GM19463 (cell line): ENCODE data around the gene FRY.
"Not testable (repeated sequence)": the region's sequence is repeated elsewhere in the genome, so short reads cannot be mapped to it uniquely, and the experiment has no call there.

Experiments
- ATAC-seq: cut with Tn5 transposase; IDR thresholded peaks from one replicate; pipeline ENCODE4 v1.9.1; 2021; ENCODE audit warnings: mild to moderate bottlenecking, moderate library complexity; ENCODE audit not compliant: unreplicated experiment

The FRY gene

DNA sequence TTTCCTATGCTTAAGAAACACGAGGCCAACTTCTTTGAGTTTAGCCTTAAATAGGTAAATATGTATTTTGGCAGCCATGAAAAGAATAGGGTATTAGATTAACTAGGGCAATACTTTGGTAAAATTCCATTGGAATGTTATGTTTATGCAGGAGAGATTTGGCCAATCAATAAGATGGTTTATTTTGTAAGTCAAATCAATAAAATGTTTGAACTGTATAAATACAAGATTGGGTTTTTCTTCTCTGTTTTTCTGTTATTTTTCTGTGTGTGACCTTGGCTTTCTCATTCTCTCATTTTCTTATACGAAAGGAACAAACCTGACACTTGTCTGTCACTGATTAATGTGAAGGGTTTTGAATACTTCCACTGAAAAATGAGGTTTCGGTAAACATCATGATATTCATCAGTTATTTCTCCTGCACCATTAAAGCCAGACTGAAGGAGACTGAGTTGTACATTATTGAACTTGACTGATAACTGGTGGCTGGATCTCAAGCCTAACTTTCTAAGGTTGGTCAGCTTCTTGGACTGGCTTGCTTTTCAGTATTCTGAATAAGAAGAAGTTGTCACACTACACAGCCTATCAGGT, 8.6 kb downstream of the FRY start:
- no peak for ATAC-seq

DNA sequence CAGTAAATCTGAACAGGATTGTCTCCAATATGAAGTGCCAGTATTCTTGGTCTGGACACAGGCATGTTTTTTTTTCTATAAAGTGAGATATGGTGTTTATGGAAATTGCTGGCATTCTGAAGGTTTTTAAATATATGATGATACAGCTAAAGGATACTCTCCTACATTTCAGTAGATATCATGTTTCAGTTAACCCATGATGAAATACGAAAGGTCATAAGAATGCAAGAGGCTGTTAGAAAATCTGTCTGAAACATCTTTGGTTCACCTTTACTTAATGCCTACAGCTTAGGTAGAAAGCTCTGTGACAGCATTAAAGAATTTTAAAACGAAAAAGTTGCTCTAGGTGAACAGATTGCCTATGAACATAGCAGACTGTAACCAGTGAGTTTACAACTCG, 9.1 kb downstream of the FRY start:
- no peak for ATAC-seq

DNA sequence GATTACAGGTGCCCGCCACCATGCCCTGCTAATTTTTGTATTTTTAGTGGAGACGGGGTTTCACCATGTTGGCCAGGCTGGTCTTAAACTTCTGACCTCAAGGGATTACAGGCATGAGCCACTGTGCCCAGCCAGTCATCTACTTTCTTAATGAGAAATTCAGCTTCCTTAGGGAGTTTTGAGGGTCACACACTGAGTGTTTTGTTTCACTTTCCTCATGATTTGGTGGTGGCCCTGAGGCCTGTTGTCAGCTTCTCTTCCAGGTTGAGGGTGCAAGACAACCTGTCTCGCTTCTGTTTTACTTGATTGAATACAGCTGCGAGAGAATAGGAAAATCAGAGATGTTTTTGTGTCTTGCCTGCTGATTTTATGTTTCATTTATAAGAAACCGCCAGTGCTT, 9.9 kb downstream of the FRY start:
- peak; percentile 78 for ATAC-seq

DNA sequence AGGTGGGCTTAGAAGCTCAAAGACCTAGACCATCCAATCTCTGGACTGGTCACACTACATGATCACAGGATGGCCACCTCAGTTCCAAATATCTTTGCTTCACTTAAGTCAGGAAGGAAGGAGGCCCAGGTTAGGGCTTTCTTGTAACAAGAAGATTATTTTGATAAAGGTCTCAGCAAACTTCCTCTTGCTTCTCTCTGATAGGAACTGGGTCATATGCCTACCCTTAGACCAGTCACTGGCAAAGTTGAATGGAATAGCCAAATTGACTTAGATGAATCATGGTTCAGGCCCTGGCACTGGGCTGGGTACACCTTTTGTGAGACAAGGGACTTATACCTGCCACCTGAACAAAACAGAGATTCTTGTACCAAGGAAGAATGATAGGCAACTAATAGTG, 11.0 kb downstream of the FRY start:
- no peak for ATAC-seq

DNA sequence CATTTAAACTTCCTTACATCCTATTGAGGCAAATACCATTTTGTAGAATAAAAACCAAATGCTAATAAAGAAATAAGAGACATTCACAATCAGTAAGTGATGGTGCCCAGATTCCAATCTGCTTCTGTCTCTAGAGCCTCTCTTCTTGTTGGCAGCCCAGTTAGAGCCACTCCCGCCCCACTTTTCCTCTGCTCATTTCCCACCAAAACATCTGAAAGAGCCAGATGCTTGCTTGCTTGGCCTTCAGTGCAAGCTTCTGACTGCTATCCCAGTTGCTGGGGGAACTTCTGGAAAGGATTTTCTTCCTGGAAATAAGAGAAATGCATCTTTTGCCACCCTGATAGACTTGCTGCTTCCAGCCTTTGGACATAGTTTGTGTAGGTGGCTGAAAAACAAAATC, 12.9 kb downstream of the FRY start:
- no peak for ATAC-seq

DNA sequence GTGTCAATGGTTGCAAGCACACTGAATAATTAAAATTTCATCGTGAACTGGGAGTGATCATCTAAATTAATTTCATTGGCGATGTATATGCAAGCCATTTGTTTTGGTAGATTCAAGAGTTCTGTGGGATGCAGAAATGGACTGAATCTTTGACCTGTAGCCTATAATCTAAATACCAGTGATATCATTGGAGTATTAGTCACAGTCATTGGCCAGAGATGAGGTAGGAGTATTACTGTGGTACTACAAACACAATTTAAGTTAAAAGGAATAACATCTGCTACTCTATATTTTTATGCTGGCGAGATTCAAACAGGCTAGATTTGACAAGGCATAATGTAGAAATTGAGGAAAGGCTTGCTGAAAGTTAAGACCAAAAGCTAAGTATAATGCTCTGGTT, 14.0 kb downstream of the FRY start:
- ATAC-seq, result no peak

DNA sequence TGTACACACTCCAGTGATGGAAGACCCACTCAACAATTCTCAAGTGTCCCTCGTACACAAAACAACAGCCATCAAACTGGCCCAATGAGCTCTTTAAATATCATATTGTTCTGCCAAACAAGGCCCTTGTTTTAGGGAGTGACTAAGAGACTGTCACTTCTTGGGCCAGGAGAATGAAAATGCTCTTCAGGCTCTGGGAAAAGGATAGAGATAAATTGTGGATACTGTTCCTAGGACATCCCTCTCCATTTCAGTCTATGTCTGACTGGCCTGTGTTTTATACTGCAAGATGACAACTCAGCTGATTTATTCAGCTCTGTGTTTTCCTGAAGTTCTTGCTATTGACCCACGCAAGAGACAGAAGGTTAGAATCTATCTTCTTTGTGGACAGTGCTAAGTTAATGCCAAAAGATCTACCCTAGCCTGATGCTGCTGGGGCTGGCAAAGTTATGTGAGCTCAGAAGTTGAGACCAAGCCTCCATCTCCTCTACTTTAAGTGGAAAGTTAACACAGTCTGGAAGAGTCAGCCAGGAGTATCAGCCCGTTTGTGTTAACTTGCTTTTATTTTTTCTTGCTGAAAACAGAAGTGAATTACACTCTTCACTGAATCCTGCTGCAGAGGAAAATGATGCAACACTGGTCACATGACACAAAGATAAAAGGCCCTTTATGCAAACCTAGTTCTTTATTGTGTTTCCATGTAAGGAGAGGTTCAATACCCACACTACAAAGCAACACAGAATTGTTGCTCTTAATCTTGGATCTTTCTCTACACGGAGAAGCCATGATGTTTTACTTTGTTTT, 14.6 kb downstream of the FRY start:
- no peak for ATAC-seq

DNA sequence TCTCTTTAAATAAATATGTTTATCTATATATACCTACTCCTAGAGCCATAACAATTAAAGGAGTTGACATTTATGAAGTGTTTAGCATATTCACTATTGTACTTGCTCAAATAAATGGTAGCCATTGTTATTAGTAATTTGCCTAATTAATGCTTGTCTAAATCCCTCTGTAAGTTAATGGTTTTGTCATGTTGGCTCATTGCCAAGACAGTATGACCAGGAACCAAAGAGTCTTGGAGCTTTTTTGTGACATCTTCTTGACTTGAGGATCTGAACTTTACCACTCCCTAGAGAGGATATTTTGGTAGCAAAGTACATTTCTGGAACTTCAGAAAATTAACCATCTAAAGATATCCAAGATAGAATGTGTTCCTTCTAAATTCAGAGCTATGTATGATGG, 15.5 kb downstream of the FRY start:
- ATAC-seq, result no peak

DNA sequence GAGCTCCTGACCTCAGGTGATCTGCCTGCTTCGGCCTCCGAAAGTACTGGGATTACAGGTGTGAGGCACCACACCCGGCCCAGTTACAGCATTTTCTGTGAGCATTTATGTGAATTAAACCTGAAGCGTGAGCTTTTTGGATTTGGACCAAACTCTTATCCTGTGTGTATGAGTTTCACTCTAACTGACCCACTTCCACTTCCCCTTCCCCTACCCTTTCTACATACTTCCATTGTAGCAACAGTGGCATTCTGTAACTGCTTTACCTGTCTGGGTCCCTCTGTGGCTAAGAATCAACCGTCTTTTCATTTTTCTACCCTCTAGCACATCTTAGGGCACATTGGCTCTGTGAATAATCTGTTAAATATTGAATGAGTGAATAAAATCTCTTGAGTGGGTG, 16.2 kb downstream of the FRY start:
- ATAC-seq, result peak; percentile 57

DNA sequence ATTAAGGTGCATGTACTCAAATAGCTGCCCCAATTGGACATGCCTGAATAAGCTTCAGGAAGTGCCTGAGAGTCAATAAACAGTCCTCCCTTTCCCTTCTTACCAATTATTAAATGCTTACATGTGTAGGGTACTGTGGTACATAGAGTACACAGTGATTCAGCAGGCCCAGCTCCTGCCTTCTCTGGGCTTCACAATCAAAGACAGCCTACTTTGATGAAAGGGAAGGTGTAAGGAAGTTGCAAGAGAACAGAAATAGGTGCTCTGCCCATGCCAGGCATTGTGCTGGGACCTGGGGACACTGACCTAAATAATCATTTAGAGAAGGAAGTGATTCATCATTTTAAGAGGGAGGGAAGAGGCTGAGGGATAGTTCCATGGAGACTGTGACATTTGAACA, 17.2 kb downstream of the FRY start:
- no peak for ATAC-seq

DNA sequence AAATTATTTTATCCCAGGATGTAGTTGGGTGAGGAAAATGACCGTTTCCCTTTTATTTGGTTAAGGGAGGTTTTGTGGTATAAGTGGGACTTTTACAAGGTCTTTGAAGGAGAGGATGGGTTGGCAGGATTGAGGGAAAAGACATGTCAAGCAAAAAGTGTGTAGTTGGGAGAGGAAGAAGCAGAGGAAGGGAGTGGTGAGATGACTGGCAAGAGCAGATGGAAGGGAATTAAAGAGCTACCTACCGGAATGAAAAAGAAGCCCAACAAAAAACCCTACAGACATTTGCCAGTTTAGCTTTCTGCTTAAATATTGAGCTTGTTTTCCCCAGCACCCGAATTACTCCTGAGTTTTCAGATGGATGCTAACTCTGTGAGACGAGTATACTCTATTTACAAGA, 19.6 kb downstream of the FRY start:
- no peak for ATAC-seq

DNA sequence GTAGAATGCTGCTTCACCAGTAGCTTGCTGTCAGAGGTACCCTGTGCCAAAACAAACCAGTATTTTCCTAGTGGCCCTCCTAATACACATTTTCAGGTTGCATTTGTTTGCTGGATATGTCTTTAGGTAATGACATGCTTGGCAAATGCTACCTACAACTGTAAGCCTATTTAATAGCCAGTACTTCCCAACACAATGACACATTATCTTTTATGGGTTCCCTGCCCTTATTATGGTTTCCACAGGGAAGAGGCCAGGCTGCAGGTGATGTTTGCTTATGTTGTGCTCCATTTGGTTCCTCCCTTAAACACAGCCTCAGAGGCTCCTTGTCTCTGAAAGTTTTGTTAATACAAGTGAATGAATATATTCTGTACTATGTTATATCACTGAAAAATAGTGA, 24.7 kb downstream of the FRY start:
- no peak for ATAC-seq

DNA sequence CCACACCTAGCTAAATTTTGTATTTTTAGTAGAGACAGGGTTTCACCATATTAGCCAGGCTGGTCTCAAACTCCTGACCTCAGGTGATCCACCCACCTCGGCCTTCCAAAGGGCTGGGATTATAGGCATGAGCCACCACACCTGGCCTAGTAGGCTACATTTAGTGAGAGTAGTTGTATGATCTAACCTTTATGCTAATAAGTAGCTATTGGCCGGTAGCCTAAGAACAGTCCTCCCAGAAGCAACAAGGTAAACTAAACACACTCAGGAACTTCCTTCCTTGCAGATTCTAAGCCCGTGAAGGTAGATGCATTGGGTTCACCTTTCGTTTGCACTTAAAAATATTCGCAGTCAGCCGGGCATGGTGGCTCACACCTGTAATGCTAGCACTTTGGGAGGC, 25.8 kb downstream of the FRY start:
- ATAC-seq, result not testable (repeated sequence)

DNA sequence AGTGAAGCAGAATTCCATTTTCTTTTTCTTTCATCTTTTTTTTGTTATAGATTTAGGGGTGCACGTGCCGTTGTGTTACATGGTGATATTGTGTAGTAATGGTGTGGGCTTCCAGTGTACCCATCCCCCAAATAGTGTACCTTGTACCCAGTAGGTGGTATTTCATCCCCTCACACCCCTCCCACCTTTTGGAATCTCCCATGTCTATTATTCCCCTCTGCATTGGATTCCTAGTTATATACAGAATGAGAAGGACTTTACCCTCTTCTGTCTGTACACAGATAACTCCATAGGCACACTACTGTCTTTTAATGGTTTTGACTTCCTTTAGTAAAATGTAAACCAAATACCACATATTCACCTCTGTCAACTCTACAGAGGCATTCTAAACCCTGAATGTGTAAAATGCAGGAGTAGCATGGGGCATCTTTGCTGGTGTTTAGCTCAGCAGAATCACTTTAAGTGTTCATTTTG, 28.0 kb downstream of the FRY start:
- no peak for ATAC-seq

DNA sequence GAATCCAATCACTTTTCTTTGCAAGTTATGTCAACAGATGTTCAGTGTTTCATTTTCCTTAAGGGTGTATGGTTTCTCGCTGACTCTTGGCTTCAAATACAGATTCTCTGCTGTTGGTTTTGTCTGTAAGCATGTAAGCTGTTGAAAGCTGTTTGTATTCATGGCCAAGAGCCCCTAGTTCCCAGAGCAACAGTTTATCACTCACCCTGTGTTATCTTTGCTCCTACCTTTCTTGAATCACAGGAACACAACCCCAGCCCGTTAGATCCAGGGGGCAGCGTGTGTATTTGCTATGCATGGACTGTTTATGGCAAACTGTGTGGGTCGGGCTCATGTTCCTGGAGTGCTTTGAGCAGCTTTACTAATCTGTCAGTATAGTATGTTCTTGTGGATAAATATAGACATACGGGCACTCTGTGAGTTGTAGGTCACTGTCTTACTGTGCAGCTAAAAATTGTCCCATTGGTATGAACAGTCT, 28.9 kb downstream of the FRY start:
- ATAC-seq, result no peak

DNA sequence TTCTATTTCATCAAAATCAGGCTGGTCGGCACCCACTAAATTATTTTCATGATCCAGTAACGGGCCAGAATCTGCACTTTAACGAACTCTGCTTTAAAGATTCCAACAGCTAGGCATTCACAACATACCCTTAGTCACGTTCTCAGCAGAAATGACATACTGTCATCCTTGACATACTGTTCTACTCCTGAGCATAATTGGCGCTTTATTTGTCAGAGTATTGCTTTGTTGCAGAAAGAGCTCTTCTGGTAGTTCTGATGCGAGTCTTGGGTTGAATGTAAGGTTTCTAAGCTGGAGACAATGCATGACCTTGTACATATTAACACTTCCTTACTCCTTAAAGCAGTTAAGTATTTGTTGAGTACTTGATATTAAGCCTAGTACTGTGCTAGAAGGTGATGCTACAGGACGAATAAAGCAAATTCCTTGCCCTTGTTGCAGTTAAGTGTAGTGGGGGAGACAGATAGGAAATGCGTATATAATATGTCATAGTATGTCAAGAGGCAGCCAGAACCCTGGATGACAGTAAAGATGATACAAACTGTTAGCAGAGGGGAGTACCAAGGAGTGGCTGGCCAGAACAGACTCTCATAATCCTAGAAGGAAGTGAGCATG, 32.2 kb downstream of the FRY start:
- no peak for ATAC-seq

DNA sequence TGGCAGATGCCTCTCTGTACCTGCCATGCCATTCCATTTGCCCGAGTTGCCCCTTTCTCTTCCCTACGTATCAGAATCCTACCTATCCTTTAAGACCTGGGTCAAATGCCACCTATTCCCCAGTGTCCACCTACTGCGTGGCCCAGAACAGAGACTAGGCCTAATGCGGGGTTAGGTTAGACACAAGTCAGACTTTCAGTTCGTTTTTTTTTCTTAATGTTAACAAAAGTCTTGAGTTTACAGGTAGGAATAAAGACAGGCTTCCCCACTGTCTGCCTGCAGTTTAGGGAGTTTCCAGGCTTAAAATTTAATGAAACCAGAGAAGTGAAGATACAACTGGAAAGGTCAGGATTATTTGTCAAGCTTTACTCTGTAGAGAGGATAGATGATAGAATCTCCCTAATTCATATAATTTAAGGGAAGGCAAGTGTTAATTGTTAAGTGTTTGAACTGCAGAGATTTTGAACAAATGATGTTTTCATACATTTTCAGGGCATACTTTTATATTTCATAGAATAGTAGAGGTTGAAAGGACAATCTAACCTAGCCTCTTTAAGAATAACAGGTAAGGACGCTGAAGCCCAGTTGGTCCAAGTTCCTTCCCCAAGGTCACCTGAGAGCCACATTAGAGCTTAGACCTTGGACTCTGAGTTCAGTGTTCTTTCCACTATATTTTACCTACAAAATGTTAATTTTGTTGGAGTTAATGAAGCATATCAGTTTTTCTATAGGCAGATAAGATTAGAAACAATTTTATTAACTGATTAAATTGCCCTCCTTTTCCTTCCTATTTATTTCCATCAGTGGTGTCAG, 35.8 kb downstream of the FRY start:
- peak; percentile 63 for ATAC-seq

DNA sequence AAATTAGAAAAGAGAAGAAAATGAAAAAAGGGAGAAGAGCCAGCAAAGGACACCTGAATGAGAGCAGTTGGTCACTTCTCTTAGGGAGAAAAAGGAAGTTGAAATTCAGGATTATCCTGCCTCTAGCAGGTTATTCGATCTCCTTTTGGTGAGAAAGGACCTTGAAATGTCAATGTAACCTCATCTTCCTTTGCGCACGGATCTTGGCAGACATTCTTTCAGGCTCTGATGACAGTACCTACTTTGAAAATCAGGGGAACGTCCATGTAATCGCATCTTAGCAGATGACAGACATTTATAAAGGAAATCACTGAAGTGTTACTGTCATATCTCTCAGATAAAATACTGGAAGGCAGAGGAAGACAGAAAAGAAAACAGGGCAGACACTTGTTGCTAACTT, 36.7 kb downstream of the FRY start:
- ATAC-seq, result no peak

DNA sequence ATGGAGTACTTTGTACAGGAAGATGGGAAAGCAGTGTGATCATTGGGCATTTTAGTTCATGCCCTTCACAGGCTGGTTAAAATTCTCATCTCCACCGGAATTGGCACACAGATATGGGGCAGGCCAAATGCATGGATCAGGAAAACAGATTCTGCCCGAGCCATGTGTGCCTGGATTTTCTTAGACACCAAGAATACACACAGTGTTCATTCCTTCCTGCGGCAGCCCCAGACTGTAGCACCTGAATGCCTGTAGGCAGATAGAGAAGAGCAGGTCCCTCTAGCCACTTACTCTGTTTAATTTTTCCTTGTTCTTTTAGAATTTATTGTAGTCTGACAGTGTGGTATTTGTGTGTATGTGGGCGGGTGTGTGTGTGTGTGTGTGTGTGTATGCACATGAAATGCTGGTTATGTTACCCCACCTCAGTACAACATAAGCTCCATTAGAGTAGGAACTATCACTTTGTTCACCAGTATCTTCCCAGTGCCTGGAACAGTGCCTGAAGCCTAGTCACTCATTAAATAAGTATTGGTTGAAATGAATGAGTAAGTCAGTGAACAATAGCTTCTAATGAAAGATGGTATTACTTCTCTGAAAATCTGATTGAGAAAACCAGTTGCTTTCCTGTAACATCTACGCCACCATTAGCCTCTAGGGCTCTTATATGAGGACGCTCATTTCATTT, 41.7 kb downstream of the FRY start:
- no peak for ATAC-seq

DNA sequence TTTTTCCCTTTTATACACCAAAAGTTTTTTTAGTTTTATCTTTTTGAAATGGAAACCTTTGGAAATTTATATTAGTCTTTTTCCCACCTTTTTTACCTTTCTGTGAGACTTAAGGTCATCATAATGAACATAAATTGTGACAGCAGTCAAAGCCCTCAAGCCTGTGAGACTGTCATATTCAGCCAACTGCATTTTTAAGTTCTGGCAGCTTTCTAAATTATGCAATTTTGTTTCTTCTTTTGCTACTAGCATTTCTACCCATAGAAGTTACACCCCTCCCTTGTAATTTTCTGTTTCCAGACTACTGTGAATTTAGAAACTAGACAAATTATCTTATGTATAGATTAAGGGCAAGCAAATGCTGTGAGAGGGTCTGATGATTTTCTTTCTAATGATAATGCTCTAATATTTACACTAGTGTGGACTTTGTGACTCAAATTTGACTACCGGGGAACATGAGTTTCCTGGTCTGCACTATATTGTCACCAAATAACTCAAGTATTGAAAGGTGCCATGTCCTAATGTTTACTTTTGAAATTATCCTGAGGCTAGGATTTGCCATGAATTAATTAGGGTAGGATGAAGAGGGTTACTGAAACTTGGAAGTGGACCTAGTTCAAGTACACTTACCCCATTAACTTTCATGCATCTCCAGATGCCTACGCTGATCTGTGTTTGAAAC, 43.7 kb downstream of the FRY start:
- no peak for ATAC-seq
